ENCODE measurements around the gene MBP.

MBP gene

GRCh38 chr18:77065221-77065981 lies 67.2 kb downstream of the MBP start:
- no peak for DNase-seq (ENCODE audit: low read depth in 2 of 2)

DNA sequence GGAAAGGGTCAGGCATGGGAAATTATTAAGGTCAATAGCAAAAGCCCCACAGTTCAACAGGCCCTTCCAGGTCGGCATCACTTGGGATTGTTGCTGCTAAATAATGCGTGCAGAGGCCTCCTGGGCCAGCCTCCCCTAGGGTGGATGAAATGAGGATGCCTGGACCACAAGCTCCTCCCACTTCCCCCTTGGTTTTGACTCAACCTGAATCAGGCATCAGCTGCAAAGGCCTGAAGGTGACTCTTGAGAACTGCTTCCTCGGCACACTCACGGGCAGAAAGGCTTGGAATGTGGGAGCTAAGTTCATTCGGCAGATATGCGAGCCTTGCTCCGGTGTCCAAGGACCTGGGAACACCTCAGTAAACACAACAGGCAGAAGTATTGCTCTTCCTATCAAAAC lies 69.3 kb downstream of the MBP start:
- peak; percentile 68 to 73 for DNase-seq (ENCODE audit: low read depth in 2 of 2)

- peak in 1 of 2 donors; percentile 44 for DNase-seq (ENCODE audit: low read depth in 2 of 2)
Observed at GRCh38 chr18:77062518-77063003, 70.0 kb downstream of the MBP start.

DNA sequence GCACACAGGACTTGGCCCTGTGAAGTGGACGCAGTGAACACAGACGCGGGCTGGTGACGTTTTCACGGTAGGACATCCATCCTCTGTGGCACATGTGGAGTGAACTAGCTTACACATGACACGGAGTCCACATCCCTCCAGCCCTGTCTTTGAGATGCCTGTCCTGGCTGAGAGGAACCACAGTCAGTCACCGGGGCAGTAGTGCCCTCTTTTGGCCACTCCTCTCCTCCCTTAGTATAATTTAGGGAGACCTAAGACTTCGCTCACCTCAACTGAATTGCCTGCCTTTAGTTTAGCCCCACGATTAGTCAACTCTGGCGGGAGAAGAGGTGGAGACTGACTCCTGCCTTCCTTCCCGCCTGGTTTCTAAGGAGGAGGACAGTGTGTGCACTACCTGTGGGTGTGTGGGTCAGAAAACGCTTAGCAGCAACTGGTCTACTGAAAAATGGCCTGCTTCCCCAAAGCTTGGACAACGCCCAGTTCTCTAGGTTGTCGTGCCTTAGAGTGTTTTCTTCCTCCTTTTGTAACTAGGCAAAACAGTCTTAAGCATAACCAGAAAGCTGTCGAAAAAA lies 70.6 kb downstream of the MBP start:
- DNase-seq (ENCODE audit: low read depth in 2 of 2), result no peak

GRCh38 chr18:77061281-77061945 lies 71.2 kb downstream of the MBP start:
- no peak for DNase-seq (ENCODE audit: low read depth in 2 of 2)

DNA sequence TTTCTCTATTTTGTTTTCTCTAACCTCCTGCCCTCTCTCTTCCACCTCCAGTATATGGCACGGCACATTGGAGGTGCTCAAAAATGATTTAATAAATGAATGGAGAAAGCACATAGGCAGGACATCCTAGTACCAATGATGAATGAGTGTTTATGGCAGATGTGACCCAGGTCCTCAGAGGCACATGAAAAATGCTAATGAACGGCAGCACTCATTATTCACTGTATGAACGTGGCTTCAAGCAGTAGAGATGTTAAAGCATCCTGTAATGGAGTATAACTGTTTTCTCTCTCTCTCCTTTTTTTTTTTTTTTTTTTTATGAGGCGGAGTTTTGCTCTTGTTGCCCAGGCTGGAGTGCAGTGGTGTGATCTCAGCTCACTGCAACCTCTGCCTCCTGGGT lies 72.4 kb downstream of the MBP start:
- no peak for DNase-seq (ENCODE audit: low read depth in 2 of 2)

GRCh38 chr18:77059294-77059916 lies 73.2 kb downstream of the MBP start:
- no peak for DNase-seq (ENCODE audit: low read depth in 2 of 2)

- no peak for DNase-seq (ENCODE audit: low read depth in 2 of 2)
Observed at GRCh38 chr18:77058290-77058835, 74.2 kb downstream of the MBP start.

DNA sequence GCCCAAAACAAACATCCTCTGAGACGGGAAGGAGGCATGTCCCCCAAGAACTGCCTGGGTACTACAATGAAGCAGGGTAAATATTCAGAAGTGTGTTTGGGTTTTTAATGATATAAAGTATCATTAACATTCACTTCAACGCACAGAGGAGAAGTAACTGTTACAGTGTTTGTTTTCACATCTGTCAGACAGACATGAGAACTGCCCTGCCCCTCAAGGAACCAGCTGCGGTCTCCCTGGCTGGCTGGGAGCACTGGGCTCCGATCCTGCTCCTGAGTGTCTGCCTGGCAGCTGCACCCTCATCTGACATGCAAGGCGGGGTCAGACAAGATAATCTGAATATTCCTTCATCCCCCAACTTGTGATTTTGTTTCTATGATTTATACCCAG lies 75.6 kb downstream of the MBP start:
- no peak for DNase-seq (ENCODE audit: low read depth in 2 of 2)

GRCh38 chr18:77056344-77057005 lies 76.1 kb downstream of the MBP start:
- DNase-seq (ENCODE audit: low read depth in 2 of 2), result no peak

GRCh38 chr18:77055429-77056300 lies 76.9 kb downstream of the MBP start:
- DNase-seq (ENCODE audit: low read depth in 2 of 2), result no peak

GRCh38 chr18:77054606-77055428 lies 77.8 kb downstream of the MBP start:
- DNase-seq (ENCODE audit: low read depth in 2 of 2), result peak; percentile 65 to 71

- no peak for DNase-seq (ENCODE audit: low read depth in 2 of 2)
Observed at GRCh38 chr18:77054288-77054605, 78.3 kb downstream of the MBP start.

GRCh38 chr18:77053616-77054287 lies 78.8 kb downstream of the MBP start:
- DNase-seq (ENCODE audit: low read depth in 2 of 2), result no peak

DNA sequence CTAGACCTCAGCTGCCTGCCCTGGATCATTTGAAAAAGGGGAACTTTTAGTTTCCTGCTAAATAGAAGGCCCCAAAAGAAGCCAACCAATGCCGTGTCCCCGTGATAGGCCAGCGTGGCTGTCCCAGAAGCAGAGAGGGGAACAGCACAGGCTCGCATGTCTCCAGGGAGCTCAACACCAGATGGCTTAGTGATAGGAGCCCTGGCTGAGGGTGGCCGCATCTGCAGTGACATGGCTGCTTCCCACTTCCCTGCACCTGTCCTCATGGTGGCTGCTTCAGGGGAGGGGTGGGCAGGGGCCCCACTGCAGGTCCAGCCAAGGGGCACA lies 79.6 kb downstream of the MBP start:
- no peak for DNase-seq (ENCODE audit: low read depth in 2 of 2)

DNA sequence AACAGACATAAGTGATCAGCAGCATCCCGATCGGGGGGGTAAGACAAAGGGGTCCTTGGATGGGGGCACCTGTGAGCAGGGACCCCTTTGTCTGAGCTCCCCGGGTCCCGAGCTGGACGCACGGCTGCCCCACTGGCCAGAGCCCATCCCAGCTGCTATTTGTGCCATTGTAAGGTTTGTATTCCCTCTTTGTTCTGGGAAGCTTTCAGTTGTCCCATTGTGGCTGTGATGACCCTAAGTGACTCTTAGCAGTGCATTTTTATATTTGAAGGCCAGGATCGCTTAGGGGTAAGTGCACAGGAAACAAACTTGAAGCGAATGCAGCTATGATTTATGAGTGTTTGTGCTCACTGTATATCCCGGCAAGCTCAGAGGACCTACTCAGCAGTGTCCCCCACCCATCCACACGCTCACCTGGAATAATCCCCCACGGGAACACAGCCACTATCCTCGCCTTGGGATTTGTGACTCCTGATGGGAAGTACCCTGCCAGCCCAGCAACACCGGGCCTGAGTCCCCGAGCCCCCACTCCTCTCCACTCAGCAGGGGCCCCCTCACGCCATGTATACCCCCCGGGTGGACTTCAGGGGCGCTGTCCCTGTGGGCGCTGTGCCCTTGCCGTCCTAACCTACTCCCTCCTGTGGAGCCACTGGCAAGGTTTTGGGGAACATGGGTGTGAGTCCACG lies 80.1 kb downstream of the MBP start:
- no peak for DNase-seq (ENCODE audit: low read depth in 2 of 2)

- no peak for DNase-seq (ENCODE audit: low read depth in 2 of 2)
Observed at GRCh38 chr18:77051581-77052296, 80.8 kb downstream of the MBP start.

- DNase-seq (ENCODE audit: low read depth in 2 of 2), result no peak
Observed at GRCh38 chr18:77049938-77050337, 82.6 kb downstream of the MBP start.

Data from stimulated activated CD4-positive, alpha-beta T cell treated with anti-CD3 and anti-CD28 coated beads, Interleukin-15, amount 100 ng/mL, for 48 hours (primary cell).